ENCODE results near the gene JAZF1. TPM values are rescaled to one million over a fixed set of nuclear protein-coding genes. Genes with fewer than 3 reads are reported as not detected.

The JAZF1 gene
- total RNA-seq, 1 experiment from 2014 or later, result 0.95 TPM

- Mint-ChIP-seq H3K27me3 (ENCODE audit: insufficient read depth, unreplicated experiment) (peaks cover 19% of the 10 kb centered on the region), H3K4me3 (ENCODE audit: unreplicated experiment) (no peak overlapping the region), H3K27ac (ENCODE audit: unreplicated experiment) (no peak overlapping the region), H3K36me3 (ENCODE audit: insufficient read depth, unreplicated experiment) (no peaks in the 10 kb centered on the region), H3K9me3 (ENCODE audit: unreplicated experiment) (no peaks in the 10 kb centered on the region), H3K4me1 (ENCODE audit: low read depth, unreplicated experiment) (no peaks in the 10 kb centered on the region)
- CTCF ChIA-PET, result no interaction called here
- Histone ChIP-seq H3K9me3 (no peaks in the 10 kb centered on the region; the same call in 1 of the 2 replicates), H3K4me1 (0 out of 2 replicates have a peak, but pooled peaks cover 3% of the 10 kb centered on the region), H3K36me3 (ENCODE audit: control insufficient read depth, insufficient read depth, low read length) (no peaks in the 10 kb centered on the region), H3K4me3 (ENCODE audit: low read depth, low read length) (no peak overlapping the region), H3K27me3 (replicated peaks; ENCODE audit: control insufficient read depth, insufficient read depth, low read length) (no peaks in the 10 kb centered on the region; the same call in 1 of the 2 replicates)
- intact Hi-C loops (cut with micrococcal nuclease; ENCODE audit: unreplicated experiment), result no loop called here
- TF ChIP-seq CTCF (IDR thresholded peaks at IDR 0.05; ENCODE audit: insufficient read depth in 1 of 2, low read depth in 1 of 2, low read length in 1 of 2, severe bottlenecking in 1 of 2, unreplicated experiment in 1 of 2), result no peak
- no TSS peak for BruUV-seq (replicated peaks)
- POLR2A ChIA-PET, result no interaction called here
- no peak for DNase-seq
Measured at GRCh38 chr7:28176174-28176573, 4.4 kb downstream of the JAZF1 start.

- Histone ChIP-seq H3K4me3 (ENCODE audit: low read depth, low read length) (no peak overlapping the region), H3K36me3 (ENCODE audit: control insufficient read depth, insufficient read depth, low read length) (no peaks in the 10 kb centered on the region), H3K27me3 (replicated peaks; ENCODE audit: control insufficient read depth, insufficient read depth, low read length) (no peaks in the 10 kb centered on the region; the same call in 1 of the 2 replicates), H3K4me1 (0 out of 2 replicates have a peak, but pooled peaks cover 3% of the 10 kb centered on the region), H3K9me3 (no peaks in the 10 kb centered on the region)
- intact Hi-C loops (cut with micrococcal nuclease; ENCODE audit: unreplicated experiment), result no loop called here
- Mint-ChIP-seq H3K36me3 (ENCODE audit: insufficient read depth, unreplicated experiment) (no peaks in the 10 kb centered on the region), H3K27me3 (ENCODE audit: insufficient read depth, unreplicated experiment) (peaks cover 15% of the 10 kb centered on the region), H3K4me1 (ENCODE audit: low read depth, unreplicated experiment) (no peaks in the 10 kb centered on the region), H3K9me3 (ENCODE audit: unreplicated experiment) (no peaks in the 10 kb centered on the region), H3K4me3 (ENCODE audit: unreplicated experiment) (no peak overlapping the region), H3K27ac (ENCODE audit: unreplicated experiment) (no peak overlapping the region)
- no peak for TF ChIP-seq CTCF (IDR thresholded peaks at IDR 0.05; ENCODE audit: insufficient read depth in 1 of 2, low read depth in 1 of 2, low read length in 1 of 2, severe bottlenecking in 1 of 2, unreplicated experiment in 1 of 2)
- ChIA-PET POLR2A (no interaction called here), CTCF (no interaction called here)
- no TSS peak for BruUV-seq (replicated peaks)
- DNase-seq, result no peak
Measured at GRCh38 chr7:28174901-28175661, 5.5 kb downstream of the JAZF1 start.

GRCh38 chr7:28174442-28174841 is 6.2 kb downstream of the JAZF1 start:
- H3K9me3 Mint-ChIP-seq (ENCODE audit: unreplicated experiment), result no peaks in the 10 kb centered on the region
- Histone ChIP-seq H3K9me3 (no peaks in the 10 kb centered on the region), H3K27me3 (replicated peaks; ENCODE audit: control insufficient read depth, insufficient read depth, low read length) (no peaks in the 10 kb centered on the region; the same call in 1 of the 2 replicates), H3K4me3 (ENCODE audit: low read depth, low read length) (no peak overlapping the region), H3K36me3 (ENCODE audit: control insufficient read depth, insufficient read depth, low read length) (no peaks in the 10 kb centered on the region), H3K4me1 (peaks cover 6% of the 10 kb centered on the region; the same call in 1 of the 2 replicates)
- no peak overlapping the region for H3K4me3 Mint-ChIP-seq (ENCODE audit: unreplicated experiment)
- H3K36me3 Mint-ChIP-seq (ENCODE audit: insufficient read depth, unreplicated experiment), result no peaks in the 10 kb centered on the region
- no peak overlapping the region for H3K27ac Mint-ChIP-seq (ENCODE audit: unreplicated experiment)
- no peak for TF ChIP-seq CTCF (IDR thresholded peaks at IDR 0.05; ENCODE audit: insufficient read depth in 1 of 2, low read depth in 1 of 2, low read length in 1 of 2, severe bottlenecking in 1 of 2, unreplicated experiment in 1 of 2)
- ChIA-PET POLR2A (no interaction called here), CTCF (no interaction called here)
- H3K4me1 Mint-ChIP-seq (ENCODE audit: low read depth, unreplicated experiment), result no peaks in the 10 kb centered on the region
- intact Hi-C loops (cut with micrococcal nuclease; ENCODE audit: unreplicated experiment), result no loop called here
- H3K27me3 Mint-ChIP-seq (ENCODE audit: insufficient read depth, unreplicated experiment), result peaks cover 15% of the 10 kb centered on the region
- no peak for DNase-seq
- BruUV-seq (replicated peaks), result no TSS peak
